ENCODE measurements around the gene SLC22A16.

Gene SLC22A16

DNA sequence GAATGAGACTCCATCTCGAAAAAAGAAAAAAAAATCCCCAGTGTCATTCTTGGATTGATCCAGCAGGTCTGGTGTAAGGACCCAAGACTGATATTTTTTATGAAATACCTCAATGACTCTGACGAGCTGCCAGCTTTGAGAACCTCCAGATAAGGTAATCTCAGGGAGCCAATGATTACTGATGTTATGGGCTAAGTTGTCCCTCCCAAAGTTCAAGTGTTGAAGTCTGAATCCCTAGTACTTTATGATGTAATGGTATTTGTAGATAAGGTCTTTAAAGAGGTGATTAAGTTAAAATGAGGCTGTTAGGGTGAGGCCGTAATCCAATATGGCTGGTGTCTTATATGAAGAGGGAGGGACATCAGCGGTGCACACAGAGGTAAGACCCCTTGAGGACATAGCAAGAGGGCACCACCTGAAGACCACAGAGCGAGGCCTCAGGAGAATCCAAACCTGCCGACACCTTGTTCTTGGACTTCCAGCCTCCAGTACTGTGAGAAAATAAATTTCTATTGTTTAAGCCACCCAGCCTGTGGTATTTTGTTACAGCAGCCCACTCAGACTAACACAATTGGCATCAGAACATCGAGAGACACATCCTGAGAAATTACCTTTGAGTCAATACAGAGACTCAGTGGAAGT, 41.3 kb downstream of the SLC22A16 start:
- H3K36me3 ChIP-seq (ENCODE audit: control insufficient read depth, insufficient read depth, low read length), result no peaks in the 10 kb centered on the region
- no peak overlapping the region for H3K9ac ChIP-seq (ENCODE audit: low read depth, low read length)
- no peak overlapping the region for H3K4me3 ChIP-seq (ENCODE audit: low read depth, low read length)
- H3K27me3 ChIP-seq (ENCODE audit: control insufficient read depth, insufficient read depth, low read length), result no peaks in the 10 kb centered on the region
- H3K9me3 ChIP-seq (ENCODE audit: control insufficient read depth, insufficient read depth, low read length), result no peaks in the 10 kb centered on the region
- no peaks in the 10 kb centered on the region for H3K4me1 ChIP-seq (ENCODE audit: control insufficient read depth, insufficient read depth, low read length)

DNA sequence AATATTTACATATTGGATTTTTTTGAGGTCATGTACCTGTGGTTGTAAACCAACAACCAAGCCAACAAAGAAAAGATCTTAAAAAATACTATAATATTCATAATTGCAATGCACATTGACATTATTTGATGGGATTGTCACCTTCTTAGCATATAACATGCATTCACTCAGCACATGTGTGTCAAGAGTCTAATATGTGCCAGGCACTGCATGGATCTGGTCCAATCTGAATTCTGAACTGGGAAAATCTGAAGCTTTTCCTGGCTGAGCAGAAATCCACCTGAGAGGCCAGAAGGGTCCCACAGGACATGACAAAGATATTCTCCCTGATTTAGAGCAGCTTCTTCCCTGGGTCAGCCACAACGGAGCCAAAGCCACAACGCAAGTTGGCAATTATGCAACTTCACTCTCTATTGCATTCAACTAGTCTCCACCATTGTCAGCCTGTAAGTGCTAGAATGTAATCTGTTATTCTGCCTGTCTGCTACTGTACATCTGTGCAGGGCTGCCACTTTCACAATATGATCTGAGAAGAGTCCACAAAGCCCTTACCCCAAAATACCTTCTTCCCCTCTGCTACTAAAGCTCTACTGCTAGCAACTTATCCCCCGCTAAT, 44.0 kb downstream of the SLC22A16 start:
- no peaks in the 10 kb centered on the region for H3K27me3 ChIP-seq (ENCODE audit: control insufficient read depth, insufficient read depth, low read length)
- H3K9me3 ChIP-seq (ENCODE audit: control insufficient read depth, insufficient read depth, low read length), result no peaks in the 10 kb centered on the region
- H3K4me3 ChIP-seq (ENCODE audit: low read depth, low read length), result no peak overlapping the region
- H3K36me3 ChIP-seq (ENCODE audit: control insufficient read depth, insufficient read depth, low read length), result no peaks in the 10 kb centered on the region
- no peak overlapping the region for H3K9ac ChIP-seq (ENCODE audit: low read depth, low read length)
- no peaks in the 10 kb centered on the region for H3K4me1 ChIP-seq (ENCODE audit: control insufficient read depth, insufficient read depth, low read length)

GRCh38 chr6:110430741-110431140, 45.7 kb downstream of the SLC22A16 start:
- Histone ChIP-seq H3K4me1 (ENCODE audit: control insufficient read depth, insufficient read depth, low read length) (no peaks in the 10 kb centered on the region), H3K36me3 (ENCODE audit: control insufficient read depth, insufficient read depth, low read length) (no peaks in the 10 kb centered on the region), H3K4me3 (ENCODE audit: low read depth, low read length) (no peak overlapping the region), H3K9me3 (ENCODE audit: control insufficient read depth, insufficient read depth, low read length) (no peaks in the 10 kb centered on the region), H3K27me3 (ENCODE audit: control insufficient read depth, insufficient read depth, low read length) (no peaks in the 10 kb centered on the region), H3K9ac (ENCODE audit: low read depth, low read length) (no peak overlapping the region)

GRCh38 chr6:110430236-110430635, 46.2 kb downstream of the SLC22A16 start:
- Histone ChIP-seq H3K9me3 (ENCODE audit: control insufficient read depth, insufficient read depth, low read length) (no peaks in the 10 kb centered on the region), H3K4me1 (ENCODE audit: control insufficient read depth, insufficient read depth, low read length) (no peaks in the 10 kb centered on the region), H3K4me3 (ENCODE audit: low read depth, low read length) (no peak overlapping the region), H3K27me3 (ENCODE audit: control insufficient read depth, insufficient read depth, low read length) (no peaks in the 10 kb centered on the region), H3K9ac (ENCODE audit: low read depth, low read length) (no peak overlapping the region), H3K36me3 (ENCODE audit: control insufficient read depth, insufficient read depth, low read length) (no peaks in the 10 kb centered on the region)

GRCh38 chr6:110428153-110428552, 48.3 kb downstream of the SLC22A16 start:
- Histone ChIP-seq H3K27me3 (ENCODE audit: control insufficient read depth, insufficient read depth, low read length) (no peaks in the 10 kb centered on the region), H3K9ac (ENCODE audit: low read depth, low read length) (no peak overlapping the region), H3K36me3 (ENCODE audit: control insufficient read depth, insufficient read depth, low read length) (no peaks in the 10 kb centered on the region), H3K4me3 (ENCODE audit: low read depth, low read length) (no peak overlapping the region), H3K9me3 (ENCODE audit: control insufficient read depth, insufficient read depth, low read length) (no peaks in the 10 kb centered on the region), H3K4me1 (ENCODE audit: control insufficient read depth, insufficient read depth, low read length) (no peaks in the 10 kb centered on the region)

DNA sequence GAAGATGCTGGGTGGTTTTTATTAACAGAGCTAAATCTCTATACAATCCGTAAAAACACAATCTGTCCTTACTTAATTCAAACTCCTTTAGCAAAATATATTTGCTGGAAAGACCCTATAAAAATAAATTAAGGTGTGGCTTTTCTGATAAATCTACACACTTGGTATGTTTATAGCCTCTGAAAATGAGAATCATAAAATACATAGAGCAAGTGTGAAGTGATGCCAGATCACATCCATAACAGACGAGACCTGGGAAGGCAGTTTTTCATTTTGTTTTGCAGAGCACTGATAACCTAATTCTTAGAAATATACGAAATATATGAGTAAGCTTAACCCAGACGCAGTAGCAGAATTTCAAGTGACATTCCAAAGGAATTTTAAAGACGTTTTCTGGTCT, 50.6 kb downstream of the SLC22A16 start:
- no peaks in the 10 kb centered on the region for H3K4me1 ChIP-seq (ENCODE audit: control insufficient read depth, insufficient read depth, low read length)
- H3K36me3 ChIP-seq (ENCODE audit: control insufficient read depth, insufficient read depth, low read length), result no peaks in the 10 kb centered on the region
- H3K4me3 ChIP-seq (ENCODE audit: low read depth, low read length), result no peak overlapping the region
- H3K9ac ChIP-seq (ENCODE audit: low read depth, low read length), result no peak overlapping the region
- no peaks in the 10 kb centered on the region for H3K27me3 ChIP-seq (ENCODE audit: control insufficient read depth, insufficient read depth, low read length)
- H3K9me3 ChIP-seq (ENCODE audit: control insufficient read depth, insufficient read depth, low read length), result no peaks in the 10 kb centered on the region

DNA sequence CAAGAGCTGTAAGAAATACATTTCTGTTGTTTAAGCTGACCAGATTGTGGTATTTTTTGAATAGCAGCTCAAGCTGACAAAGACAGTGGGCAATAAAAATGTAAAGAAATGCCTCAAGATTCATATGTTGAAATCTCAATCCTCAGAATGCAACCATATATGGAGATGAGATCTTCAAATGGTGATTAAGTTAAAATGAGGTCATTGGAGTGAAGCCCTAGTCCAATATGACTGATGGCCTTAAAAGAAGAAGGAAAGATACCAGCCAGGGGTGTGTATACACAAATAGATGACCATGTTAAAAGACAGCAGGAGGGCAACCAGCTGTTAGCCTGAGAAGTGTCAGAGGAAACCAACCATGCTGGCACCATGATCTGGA, 54.0 kb downstream of the SLC22A16 start:
- no peaks in the 10 kb centered on the region for H3K9me3 ChIP-seq (ENCODE audit: control insufficient read depth, insufficient read depth, low read length)
- no peaks in the 10 kb centered on the region for H3K27me3 ChIP-seq (ENCODE audit: control insufficient read depth, insufficient read depth, low read length)
- no peak overlapping the region for H3K4me3 ChIP-seq (ENCODE audit: low read depth, low read length)
- H3K36me3 ChIP-seq (ENCODE audit: control insufficient read depth, insufficient read depth, low read length), result no peaks in the 10 kb centered on the region
- no peak overlapping the region for H3K9ac ChIP-seq (ENCODE audit: low read depth, low read length)
- no peaks in the 10 kb centered on the region for H3K4me1 ChIP-seq (ENCODE audit: control insufficient read depth, insufficient read depth, low read length)

DNA sequence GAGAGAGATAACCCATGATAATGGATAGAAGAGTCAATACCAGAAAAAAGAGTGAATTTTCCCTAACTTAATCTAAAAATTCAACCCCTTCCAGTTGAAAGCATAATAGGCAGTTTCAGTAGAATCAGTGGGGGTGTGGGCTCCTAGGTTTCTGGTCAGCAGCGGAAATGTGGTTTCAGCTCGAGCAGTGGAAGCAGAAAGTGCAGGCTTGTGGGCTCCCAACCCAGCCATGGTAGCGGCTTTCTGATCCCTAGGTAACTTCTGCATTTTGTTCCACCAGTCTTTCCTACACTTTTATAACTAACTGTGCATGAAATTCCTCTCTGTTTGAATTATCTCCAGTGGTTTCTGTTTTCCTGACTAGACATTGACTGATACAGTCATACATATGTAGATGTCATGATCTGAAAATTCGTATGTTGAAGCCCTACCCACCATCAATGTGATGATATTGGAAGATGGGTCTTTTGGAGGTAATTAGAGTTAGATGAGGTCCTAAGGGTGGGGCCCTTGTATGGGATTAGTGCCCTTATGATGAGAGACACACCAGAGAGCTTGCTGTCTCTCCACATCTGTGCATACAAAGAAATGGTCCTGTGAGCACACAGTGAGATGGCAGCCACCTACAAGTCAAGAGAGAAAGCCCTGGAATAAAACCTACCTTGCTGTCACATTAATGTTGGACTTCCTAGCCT, 54.5 kb downstream of the SLC22A16 start:
- Histone ChIP-seq H3K27me3 (ENCODE audit: control insufficient read depth, insufficient read depth, low read length) (no peaks in the 10 kb centered on the region), H3K9ac (ENCODE audit: low read depth, low read length) (no peak overlapping the region), H3K4me1 (ENCODE audit: control insufficient read depth, insufficient read depth, low read length) (no peaks in the 10 kb centered on the region), H3K9me3 (ENCODE audit: control insufficient read depth, insufficient read depth, low read length) (no peaks in the 10 kb centered on the region), H3K36me3 (ENCODE audit: control insufficient read depth, insufficient read depth, low read length) (no peaks in the 10 kb centered on the region), H3K4me3 (ENCODE audit: low read depth, low read length) (no peak overlapping the region)

- Histone ChIP-seq H3K9me3 (ENCODE audit: control insufficient read depth, insufficient read depth, low read length) (no peaks in the 10 kb centered on the region), H3K9ac (ENCODE audit: low read depth, low read length) (no peak overlapping the region), H3K36me3 (ENCODE audit: control insufficient read depth, insufficient read depth, low read length) (no peaks in the 10 kb centered on the region), H3K4me1 (ENCODE audit: control insufficient read depth, insufficient read depth, low read length) (no peaks in the 10 kb centered on the region), H3K4me3 (ENCODE audit: low read depth, low read length) (no peak overlapping the region), H3K27me3 (ENCODE audit: control insufficient read depth, insufficient read depth, low read length) (no peaks in the 10 kb centered on the region)
Observed at GRCh38 chr6:110419028-110419739, 57.2 kb downstream of the SLC22A16 start.

- Histone ChIP-seq H3K4me3 (ENCODE audit: low read depth, low read length) (no peak overlapping the region), H3K9ac (ENCODE audit: low read depth, low read length) (no peak overlapping the region), H3K9me3 (ENCODE audit: control insufficient read depth, insufficient read depth, low read length) (no peaks in the 10 kb centered on the region), H3K4me1 (ENCODE audit: control insufficient read depth, insufficient read depth, low read length) (no peaks in the 10 kb centered on the region), H3K27me3 (ENCODE audit: control insufficient read depth, insufficient read depth, low read length) (no peaks in the 10 kb centered on the region), H3K36me3 (ENCODE audit: control insufficient read depth, insufficient read depth, low read length) (no peaks in the 10 kb centered on the region)
Observed at GRCh38 chr6:110418594-110418993, 57.8 kb downstream of the SLC22A16 start.

DNA sequence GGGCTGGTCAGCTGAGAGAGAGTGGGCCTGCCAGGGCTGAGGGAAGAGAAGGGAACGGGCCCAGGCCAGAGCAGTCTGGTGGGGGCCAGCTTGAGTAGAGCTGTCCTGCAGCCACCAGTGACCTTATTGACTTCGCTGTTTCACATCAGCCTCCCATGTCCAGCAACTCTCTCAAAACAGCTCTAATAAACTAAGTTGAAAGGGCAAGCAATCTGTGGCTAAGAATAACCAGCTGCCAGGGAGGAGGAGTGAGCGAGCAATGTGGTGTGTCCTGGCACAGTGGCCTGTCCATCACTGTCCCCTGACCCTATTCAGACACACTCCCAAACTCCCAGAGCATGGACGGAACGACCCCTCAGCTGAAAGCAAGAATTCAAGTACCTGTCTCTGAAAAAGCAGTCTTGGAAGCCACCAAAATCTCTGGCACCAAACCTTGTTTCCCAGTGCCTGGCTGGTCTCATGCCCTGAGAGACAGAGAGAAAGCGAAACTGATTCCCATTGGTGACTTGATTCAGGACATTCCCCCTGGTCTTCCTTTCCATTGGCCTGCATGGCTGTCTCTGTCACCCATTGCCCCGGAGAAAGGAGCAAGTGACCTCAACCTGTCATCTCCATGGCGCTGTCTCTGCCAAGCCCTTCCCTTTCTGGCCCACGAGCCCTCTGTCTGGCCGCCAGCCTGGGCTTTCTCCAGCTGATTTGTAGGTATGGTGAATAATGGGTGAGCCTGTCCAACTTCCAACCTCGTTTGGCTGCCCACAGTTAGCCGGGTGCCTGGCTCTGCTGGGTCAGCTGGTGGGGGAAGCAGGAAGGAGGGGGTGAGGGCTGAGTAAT, 61.1 kb downstream of the SLC22A16 start, which contains the start of gene DDO:
Gene DDO (minus strand): TSS at position 490 of the 831 bp plus-strand sequence. CDS start 2,113 bp downstream, outside the sequence.
- Histone ChIP-seq H3K9me3 (ENCODE audit: control insufficient read depth, insufficient read depth, low read length) (no peaks in the 10 kb centered on the region), H3K4me1 (ENCODE audit: control insufficient read depth, insufficient read depth, low read length) (no peaks in the 10 kb centered on the region), H3K27me3 (ENCODE audit: control insufficient read depth, insufficient read depth, low read length) (no peaks in the 10 kb centered on the region), H3K9ac (ENCODE audit: low read depth, low read length) (no peak within 1 kb of the TSS), H3K4me3 (ENCODE audit: low read depth, low read length) (no peak within 1 kb of the TSS), H3K36me3 (ENCODE audit: control insufficient read depth, insufficient read depth, low read length) (no peaks in the 10 kb centered on the region)

All from iPS-15b (cell line).